HepG2 (cell line): ENCODE results near the gene NPDC1.

ENCODE experiments used
- CTCF ChIP-seq: sonication (generic); formaldehyde crosslinking; IDR thresholded peaks from 2 replicates; pipeline ENCODE4 v1.5.0; 2020; ENCODE audit warnings: mild to moderate bottlenecking, missing genetic modification reagents, moderate library complexity
- POLR2A ChIP-seq, 2 experiments: IDR thresholded peaks; 2 replicates each; pipeline ENCODE4 v1.6.1; 2011; ENCODE audit warnings: low read depth in 2 of 2, low read length in 2 of 2, mild to moderate bottlenecking in 1 of 2, moderate library complexity in 1 of 2; ENCODE audit not compliant: insufficient read depth in 1 of 2
- ZBTB49 ChIP-seq: sonication (generic); formaldehyde crosslinking; IDR thresholded peaks from 2 replicates; pipeline ENCODE4 v1.4.0; 2020; ENCODE audit warnings: missing genetic modification reagents, borderline replicate concordance

DNA sequence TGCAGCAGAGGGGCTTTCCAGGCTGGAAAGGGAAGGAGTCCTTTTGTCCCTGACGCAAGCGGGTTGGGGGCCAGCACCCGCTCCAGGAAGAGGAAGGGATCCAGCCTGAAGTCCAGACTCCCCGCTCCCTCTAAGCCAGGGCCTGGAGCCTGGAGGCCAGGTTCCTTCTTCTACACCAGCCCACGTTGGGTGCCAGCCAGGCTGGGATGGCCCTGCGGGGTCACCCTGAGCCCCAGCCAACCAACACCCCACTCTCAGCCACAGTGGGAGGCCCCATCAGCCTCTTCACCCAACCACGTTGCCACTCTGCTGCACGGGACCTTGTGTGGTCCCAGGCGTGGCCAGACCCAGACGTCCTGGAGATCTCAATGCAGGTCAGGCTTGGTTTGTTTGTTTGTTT lies 13.1 kb downstream of the NPDC1 start:
- no peak for TF ChIP-seq CTCF (CRISPR knock-in tag)
- TF ChIP-seq POLR2A (IDR thresholded peaks at IDR 0.05; ENCODE audit: insufficient read depth in 1 of 2, low read depth in 2 of 2, low read length in 2 of 2) = no peak
- no peak for TF ChIP-seq ZBTB49 (CRISPR knock-in tag)
